ENCODE measurements around the gene RYR1. TPM values are rescaled to one million over a fixed set of nuclear protein-coding genes. Genes with fewer than 3 reads are reported as not detected.
"Not testable (repeated sequence)": the region's sequence is repeated elsewhere in the genome, so short reads cannot be mapped to it uniquely, and the experiment has no call there.

Gene RYR1
- total RNA-seq, 2 experiments from 2014 or later: 0.54 to 1.4 TPM

GRCh38 chr19:38411041-38411712 lies 22.3 kb upstream of the RYR1 start:
- POLR2A ChIA-PET: interaction anchor here (0.6 kb wide), 1 partner anchor 331 kb away, joined by 6 read pairs; no protein-coding TSS in a partner anchor
- Histone ChIP-seq H3K4me1 (ENCODE audit: insufficient read depth, low read length, poor library complexity, severe bottlenecking) (no peaks in the 10 kb centered on the region), H3K4me3 (ENCODE audit: low read depth, low read length, poor library complexity, severe bottlenecking) (no peak overlapping the region), H3K79me2 (ENCODE audit: insufficient read depth, low read depth, low read length) (no peaks in the 10 kb centered on the region), H3K4me2 (ENCODE audit: low read length) (no peak overlapping the region), H3K36me3 (ENCODE audit: insufficient read depth, low read length) (peaks cover 7% of the 10 kb centered on the region; the same call in 1 of the 2 replicates), H2AFZ (ENCODE audit: low read length) (no peak overlapping the region), H3K9me3 (ENCODE audit: low read length) (no peaks in the 10 kb centered on the region), H3K27ac (ENCODE audit: low read depth, low read length, poor library complexity, severe bottlenecking) (no peak overlapping the region), H3K9me2 (ENCODE audit: insufficient read depth, low read length) (no peaks in the 10 kb centered on the region), H4K20me1 (ENCODE audit: insufficient read depth, low read length) (no peaks in the 10 kb centered on the region)
- DNase-seq (ENCODE audit: low spot score): no peak
- intact Hi-C loops (cut with micrococcal nuclease; ENCODE audit: unreplicated experiment): no loop called here
- no peak for TF ChIP-seq CTCF (conservative IDR thresholded peaks at IDR 0.05; ENCODE audit: low read length)
- TF ChIP-seq EZH2phosphoT487 (IDR thresholded peaks at IDR 0.05; ENCODE audit: borderline replicate concordance, low read depth, low read length): no peak
- CTCF ChIA-PET (ENCODE audit: unreplicated experiment): no interaction called here
- BruUV-seq (replicated peaks): no TSS peak

GRCh38 chr19:38411898-38412297 lies 21.6 kb upstream of the RYR1 start:
- H3K79me2 ChIP-seq (ENCODE audit: insufficient read depth, low read depth, low read length); POLR2A ChIA-PET; H3K4me2 ChIP-seq (ENCODE audit: low read length); DNase-seq (ENCODE audit: low spot score); intact Hi-C loops (cut with micrococcal nuclease; ENCODE audit: unreplicated experiment); H3K4me3 ChIP-seq (ENCODE audit: low read depth, low read length, poor library complexity, severe bottlenecking); H3K4me1 ChIP-seq (ENCODE audit: insufficient read depth, low read length, poor library complexity, severe bottlenecking); H3K9me3 ChIP-seq (ENCODE audit: low read length); H3K36me3 ChIP-seq (ENCODE audit: insufficient read depth, low read length); H3K9me2 ChIP-seq (ENCODE audit: insufficient read depth, low read length); H3K27ac ChIP-seq (ENCODE audit: low read depth, low read length, poor library complexity, severe bottlenecking); CTCF ChIA-PET (ENCODE audit: unreplicated experiment); H4K20me1 ChIP-seq (ENCODE audit: insufficient read depth, low read length); BruUV-seq (replicated peaks); H2AFZ ChIP-seq (ENCODE audit: low read length): not testable (repeated sequence)

- CTCF ChIA-PET (ENCODE audit: unreplicated experiment): no interaction called here
- TF ChIP-seq EZH2phosphoT487 (IDR thresholded peaks at IDR 0.05; ENCODE audit: borderline replicate concordance, low read depth, low read length) (no peak), CTCF (conservative IDR thresholded peaks at IDR 0.05; ENCODE audit: low read length) (no peak)
- Histone ChIP-seq H3K4me2 (ENCODE audit: low read length) (no peak overlapping the region), H4K20me1 (ENCODE audit: insufficient read depth, low read length) (no peaks in the 10 kb centered on the region), H3K9me3 (ENCODE audit: low read length) (no peaks in the 10 kb centered on the region), H3K27ac (ENCODE audit: low read depth, low read length, poor library complexity, severe bottlenecking) (no peak overlapping the region), H3K79me2 (ENCODE audit: insufficient read depth, low read depth, low read length) (no peaks in the 10 kb centered on the region), H3K4me3 (ENCODE audit: low read depth, low read length, poor library complexity, severe bottlenecking) (no peak overlapping the region), H3K4me1 (ENCODE audit: insufficient read depth, low read length, poor library complexity, severe bottlenecking) (peaks cover 5% of the 10 kb centered on the region), H3K36me3 (ENCODE audit: insufficient read depth, low read length) (no peaks in the 10 kb centered on the region), H3K9me2 (ENCODE audit: insufficient read depth, low read length) (no peaks in the 10 kb centered on the region), H2AFZ (ENCODE audit: low read length) (no peak overlapping the region)
- no peak for DNase-seq (ENCODE audit: low spot score)
- POLR2A ChIA-PET: no interaction called here
- intact Hi-C loops (cut with micrococcal nuclease; ENCODE audit: unreplicated experiment): no loop called here
- BruUV-seq (replicated peaks): no TSS peak
These were observed 21.0 kb upstream of the RYR1 start for GRCh38 chr19:38412491-38412890.

Measured in OCI-LY7 (cell line).